EL (cell line): ENCODE data around the gene DLG5.

Source experiments
- DNase-seq: peaks from one replicate; pipeline ENCODE4 v3.0.0-alpha.2; 2016

The DLG5 gene

GRCh38 chr10:77946084-77946483, 19.5 kb upstream of the DLG5 start:
- DNase-seq = peak; percentile 23

DNA sequence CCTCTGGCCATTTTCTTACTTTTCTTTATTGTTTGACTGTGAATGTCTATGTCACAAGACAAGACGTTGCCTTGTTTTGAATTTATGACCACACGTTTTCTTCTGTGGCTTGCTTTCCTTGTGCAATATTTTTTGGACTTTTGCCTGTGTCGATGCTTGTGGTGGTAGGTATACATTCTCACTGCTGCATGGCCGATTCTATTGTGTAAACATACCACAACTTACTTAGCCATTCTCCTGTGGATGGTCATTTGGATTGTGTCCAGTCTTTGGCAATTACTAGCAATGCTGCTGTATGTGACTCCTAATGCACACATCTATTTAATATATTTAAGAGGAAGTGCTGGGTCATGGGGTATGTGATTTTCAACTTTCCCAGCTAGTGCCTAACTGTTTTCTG, 18.0 kb upstream of the DLG5 start:
- peak; percentile 92 for DNase-seq

DNA sequence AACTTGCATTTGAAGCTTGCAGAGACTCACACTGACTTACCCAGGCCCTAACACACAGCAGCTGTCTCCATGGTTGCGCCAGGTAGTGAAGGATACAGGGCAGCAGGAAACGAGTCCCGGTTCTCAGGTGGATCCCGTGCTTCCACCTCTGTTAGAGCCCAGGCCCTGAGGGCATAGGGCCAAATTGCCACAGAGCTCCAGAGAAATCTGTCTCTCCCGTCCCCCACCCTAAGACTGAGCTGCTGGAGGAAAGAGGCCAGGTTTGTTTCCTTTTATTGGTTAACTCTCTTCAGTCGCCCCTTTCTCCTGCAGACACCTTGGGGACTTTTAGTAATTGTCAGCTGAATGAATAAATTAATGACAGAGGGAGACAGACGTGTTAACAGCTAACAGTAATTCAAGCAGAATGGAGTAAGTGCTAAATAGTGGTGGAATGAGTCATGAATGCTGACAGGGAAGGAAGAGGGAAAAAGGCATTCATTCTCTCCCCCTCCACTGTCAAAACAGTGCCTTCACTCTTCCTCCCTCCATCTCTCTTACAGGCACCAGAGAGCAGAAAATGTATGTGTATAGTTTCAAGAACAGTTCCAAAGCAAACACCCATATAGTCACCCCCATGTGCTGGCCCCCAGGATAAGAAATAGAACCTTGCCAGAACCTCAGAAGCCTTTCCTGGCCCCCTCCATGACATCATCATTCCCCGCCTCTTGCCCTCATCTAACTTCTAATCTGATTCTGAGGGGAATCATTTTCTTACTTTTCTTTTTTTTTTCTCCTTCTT, 16.8 kb upstream of the DLG5 start:
- DNase-seq = peak; percentile 82

DNA sequence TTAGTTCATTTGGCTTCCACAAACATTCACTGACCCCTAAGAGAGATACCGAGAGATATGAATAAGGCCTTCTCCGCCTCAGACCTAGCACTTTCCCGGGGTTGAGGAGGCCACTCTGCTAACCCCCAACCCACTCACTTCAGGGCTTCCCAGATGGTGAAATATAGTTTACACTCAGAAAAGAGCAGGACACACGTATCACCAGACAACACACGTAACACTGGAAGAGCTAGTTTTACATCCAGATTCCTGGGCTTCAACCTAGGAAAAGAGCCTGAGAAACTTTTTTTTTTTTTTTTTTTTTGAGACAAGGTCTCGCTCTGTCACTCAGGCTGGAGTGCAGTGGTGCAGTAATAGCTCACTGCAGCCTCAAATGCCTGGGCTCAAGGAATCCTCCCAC, 15.2 kb upstream of the DLG5 start:
- DNase-seq = no peak

GRCh38 chr10:77940627-77941026, 14.1 kb upstream of the DLG5 start:
- no peak for DNase-seq

GRCh38 chr10:77940225-77940624, 13.7 kb upstream of the DLG5 start:
- no peak for DNase-seq

DNA sequence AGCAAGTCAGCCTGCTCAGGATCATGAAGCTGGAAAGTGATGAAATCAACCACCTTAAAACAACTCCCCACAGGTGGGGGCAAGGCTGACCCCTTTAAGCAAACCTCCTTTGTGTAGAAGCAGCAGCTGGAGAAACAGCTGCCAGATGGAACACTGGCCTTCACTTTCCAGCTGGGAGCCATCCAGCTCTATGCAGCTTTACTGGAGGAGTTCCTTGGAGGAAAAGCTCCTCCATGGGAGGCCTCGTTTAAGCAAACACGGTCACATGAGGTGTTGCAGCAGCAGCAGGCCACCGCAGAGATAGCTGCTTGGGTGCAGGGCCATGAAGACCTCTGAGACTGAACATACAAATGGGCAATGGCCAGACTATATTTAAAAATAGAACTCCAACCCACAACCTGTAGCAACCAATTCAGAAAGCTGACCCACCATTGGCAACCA, 13.0 kb upstream of the DLG5 start:
- DNase-seq = no peak

DNA sequence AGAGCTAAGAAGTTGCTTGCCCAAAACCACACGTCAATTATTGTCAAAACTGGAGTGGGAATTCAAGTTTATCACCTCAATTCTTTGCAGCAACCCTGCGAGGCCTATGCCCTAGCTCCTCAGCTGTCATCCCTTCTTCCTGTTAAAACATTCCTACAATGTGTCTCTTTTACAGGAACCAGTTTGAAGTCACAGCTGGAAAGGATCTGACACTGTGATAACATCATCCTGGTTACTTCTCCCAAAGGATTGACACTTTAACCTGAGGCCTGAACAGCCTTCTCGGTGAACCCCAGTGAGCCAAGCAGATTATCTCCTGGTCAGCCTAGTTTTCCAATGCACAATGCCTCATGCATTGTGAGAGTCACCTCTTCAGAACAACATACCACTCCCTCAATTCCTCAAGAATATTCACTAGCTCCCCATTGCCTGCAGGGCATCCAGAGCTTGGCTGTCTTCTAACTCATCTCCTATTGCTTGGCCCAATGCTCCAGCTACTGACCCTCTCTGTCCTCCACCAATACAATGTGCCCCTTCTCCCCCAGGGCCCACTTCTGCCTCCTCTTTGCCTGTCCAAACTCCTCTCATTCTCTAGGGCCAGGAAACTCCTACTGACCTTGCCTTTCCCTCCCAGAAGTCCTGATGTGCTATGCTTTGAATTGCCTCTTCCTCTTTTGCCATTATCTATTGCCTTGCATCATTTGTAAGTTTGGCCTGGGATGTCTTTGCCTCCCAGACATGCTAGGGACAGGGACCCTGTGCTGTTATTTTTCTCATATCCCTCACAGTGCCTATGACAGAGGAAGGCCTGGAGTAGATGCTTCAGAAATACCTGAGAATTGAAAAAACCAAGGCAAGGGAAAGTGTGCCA, 10.4 kb upstream of the DLG5 start:
- DNase-seq = no peak

GRCh38 chr10:77932016-77932715, 5.6 kb upstream of the DLG5 start:
- no peak for DNase-seq

DNA sequence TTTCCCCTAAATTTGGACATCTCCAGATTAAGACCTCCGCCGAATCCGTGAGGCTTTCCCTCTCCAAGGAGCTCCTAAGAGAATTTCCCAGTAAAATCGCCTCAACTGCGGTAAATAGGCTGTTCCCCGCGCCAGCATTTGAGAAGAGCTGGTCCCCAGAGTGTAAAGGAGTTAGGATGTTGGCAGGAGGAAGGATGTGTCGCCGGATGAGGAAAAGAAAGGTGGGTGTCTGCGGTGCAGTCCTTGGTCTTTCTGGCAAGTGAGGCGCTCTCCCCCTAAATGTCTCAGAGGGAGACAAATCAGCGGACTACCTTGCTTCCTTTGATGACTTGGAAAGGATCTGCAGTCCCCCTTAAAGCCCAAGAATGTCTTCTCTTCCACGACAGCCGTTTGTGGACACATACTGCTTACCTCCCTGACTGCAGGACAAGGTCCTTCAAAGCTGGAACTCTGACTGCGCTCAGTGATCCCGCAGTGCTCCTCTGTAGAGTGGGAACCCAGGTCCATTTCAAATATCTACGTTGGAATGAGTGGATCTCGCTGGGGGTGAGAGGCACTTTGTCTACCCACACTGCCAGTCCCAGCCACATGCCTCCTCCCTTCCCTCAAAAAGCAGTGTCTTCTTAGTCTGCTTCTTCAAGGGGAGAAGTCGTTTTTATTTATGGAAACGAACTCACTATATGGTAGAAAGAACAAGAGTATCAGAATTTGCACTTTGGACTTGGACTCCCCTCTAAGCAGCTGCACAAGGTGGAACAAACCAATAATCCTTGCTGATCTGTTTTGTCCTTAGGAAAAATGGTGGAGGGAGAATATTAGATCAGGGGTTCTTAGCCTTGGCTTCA, 1.1 kb upstream of the DLG5 start:
- peak; percentile 22 for DNase-seq

- DNase-seq = peak; percentile 40
Measured at GRCh38 chr10:77925795-77926565, 575 bp downstream of the DLG5 start.

DNA sequence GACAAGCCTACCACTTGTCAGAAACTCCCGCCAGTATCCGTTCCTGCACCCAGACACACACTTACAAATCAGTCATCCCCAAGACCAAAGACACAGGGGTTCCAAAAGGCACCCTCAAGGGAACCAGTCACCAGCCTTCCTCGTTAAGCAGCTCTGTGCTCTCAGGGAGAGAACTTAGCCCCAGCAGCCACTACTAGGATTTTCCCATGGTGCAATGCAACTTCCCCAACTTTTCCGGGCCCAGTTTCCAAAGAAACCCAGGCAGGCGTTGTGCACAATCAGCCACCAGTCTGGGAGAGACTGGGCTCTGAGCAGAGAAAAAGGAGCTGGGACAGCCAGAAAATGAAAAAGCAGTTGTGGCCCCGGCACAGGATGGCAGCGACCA, 1.2 kb downstream of the DLG5 start:
- DNase-seq = peak; percentile 62

DNA sequence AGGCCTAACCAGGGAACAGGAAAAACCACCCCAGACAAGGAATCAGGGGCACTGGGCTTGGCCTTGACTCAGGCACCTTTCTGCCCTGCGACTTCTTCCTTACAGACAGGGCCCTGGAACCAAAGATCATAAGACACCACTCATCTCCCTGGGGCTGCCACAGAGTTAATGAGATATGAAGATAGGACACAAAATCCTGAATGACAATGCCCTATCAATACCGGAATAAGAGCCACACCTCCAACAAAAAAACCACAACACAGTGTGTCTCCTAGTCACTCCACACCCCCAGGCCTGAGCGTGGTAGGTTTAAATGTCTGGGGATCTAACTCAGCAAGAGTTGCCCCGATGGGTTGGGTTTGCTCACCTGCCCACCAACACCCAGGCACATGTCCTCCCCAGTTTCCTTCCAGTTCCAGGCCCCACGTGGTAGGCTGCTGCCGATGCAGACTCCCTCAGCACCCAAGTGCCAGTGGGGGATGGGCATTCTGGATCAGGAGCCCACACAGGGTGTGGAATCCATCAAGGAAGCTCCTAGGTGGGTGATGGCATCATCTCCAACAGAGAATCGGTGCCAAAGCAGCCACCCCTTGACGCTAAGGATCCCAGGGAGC, 3.9 kb downstream of the DLG5 start:
- no peak for DNase-seq

GRCh38 chr10:77922055-77922454, 4.5 kb downstream of the DLG5 start:
- no peak for DNase-seq

DNA sequence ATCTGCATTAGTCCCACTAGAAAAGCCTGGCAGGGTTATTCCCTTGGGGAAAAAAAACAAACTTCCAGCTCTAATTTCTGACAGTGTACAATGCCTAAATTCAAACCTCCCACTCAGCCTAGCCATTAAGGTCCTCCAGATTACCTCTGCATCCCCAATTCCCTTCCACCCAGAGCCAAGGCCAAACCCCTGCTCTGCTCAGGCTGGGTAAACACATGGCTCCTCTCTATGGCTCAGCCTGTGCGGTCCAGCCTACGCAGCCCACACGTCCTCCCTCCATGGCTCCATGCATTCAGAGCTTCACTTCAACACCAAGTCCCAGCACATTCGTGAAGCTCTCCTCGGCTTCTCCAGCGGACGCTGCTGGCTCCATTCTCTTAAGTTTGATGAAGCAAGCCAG, 5.2 kb downstream of the DLG5 start:
- DNase-seq = no peak

GRCh38 chr10:77920495-77920894, 6.1 kb downstream of the DLG5 start:
- no peak for DNase-seq

DNA sequence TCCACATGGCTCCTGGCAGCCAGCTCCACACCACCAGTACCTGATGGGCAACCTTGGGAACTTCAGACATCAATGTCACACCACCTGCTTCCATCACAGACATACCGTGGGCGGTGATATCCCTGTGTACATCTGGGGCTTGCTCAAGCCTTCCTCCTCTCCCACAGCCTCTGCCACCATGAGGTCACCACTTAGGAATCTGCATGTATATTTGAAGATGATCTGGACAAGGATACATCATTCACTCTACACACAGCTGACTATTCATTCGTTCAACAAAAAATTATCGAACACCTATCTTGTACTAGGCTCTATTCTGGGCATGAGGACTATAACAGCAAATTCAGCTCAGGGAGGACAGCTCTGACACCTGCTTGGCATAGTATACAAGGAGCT, 6.8 kb downstream of the DLG5 start:
- peak; percentile 91 for DNase-seq

GRCh38 chr10:77915319-77916105, 11.0 kb downstream of the DLG5 start:
- peak; percentile 33 for DNase-seq

- no peak for DNase-seq
Measured at GRCh38 chr10:77913090-77913489, 13.5 kb downstream of the DLG5 start.

DNA sequence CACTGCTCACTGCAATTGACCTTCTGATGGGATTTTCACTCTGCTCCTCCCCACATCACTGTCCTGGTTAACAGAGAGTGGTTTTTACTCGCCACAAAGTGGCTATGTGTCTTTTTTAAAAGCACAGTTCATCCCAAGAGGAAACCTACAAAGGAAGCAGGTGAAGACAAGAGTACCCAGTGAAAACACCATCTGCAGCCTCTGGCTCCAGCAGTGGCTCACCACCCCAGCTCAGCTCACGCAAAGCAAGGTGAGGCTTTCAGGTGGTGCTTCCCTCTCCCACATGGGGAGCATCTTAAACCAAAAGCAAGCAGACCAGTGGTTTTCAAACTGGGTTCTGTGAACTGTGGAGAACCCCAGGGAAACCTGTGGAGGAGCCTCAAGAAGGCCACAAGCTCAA, 14.0 kb downstream of the DLG5 start:
- no peak for DNase-seq
